ENCODE measurements around the gene KLF14. TPM values are rescaled to one million over a fixed set of nuclear protein-coding genes. Genes with fewer than 3 reads are reported as not detected.

The KLF14 gene
- total RNA-seq, 1 experiment from 2014 or later: not detected

- intact Hi-C loops (cut with micrococcal nuclease; ENCODE audit: unreplicated experiment): loop anchor here (5.0 kb wide), 1 partner anchor 99 kb away; no protein-coding TSS in a partner anchor
- Mint-ChIP-seq H3K36me3 (ENCODE audit: insufficient read depth, unreplicated experiment) (no peaks in the 10 kb centered on the region), H3K27ac (ENCODE audit: unreplicated experiment) (no peak overlapping the region), H3K4me3 (ENCODE audit: unreplicated experiment) (peak overlapping the region; percentile 72), H3K4me1 (ENCODE audit: low read depth, unreplicated experiment) (no peaks in the 10 kb centered on the region), H3K9me3 (ENCODE audit: unreplicated experiment) (no peaks in the 10 kb centered on the region), H3K27me3 (ENCODE audit: insufficient read depth, unreplicated experiment) (peaks cover 28% of the 10 kb centered on the region)
- no peaks in the 10 kb centered on the region for H3K36me3 ChIP-seq (ENCODE audit: control insufficient read depth, insufficient read depth, low read length)
- ChIA-PET CTCF (interaction anchor here (0.6 to 1.1 kb wide), 3 partner anchors 8 to 25 kb away, joined by 3 to 17 read pairs (median 3); no protein-coding TSS in a partner anchor), POLR2A (interaction anchor here (0.6 kb wide), 1 partner anchor 24 kb away, joined by 4 read pairs; no protein-coding TSS in a partner anchor)
- H3K27me3 ChIP-seq (replicated peaks; ENCODE audit: control insufficient read depth, insufficient read depth, low read length): 0 out of 2 replicates have a peak, but pooled peaks cover 2% of the 10 kb centered on the region
- BruUV-seq (replicated peaks): no TSS peak
- no peaks in the 10 kb centered on the region for H3K9me3 ChIP-seq
- peaks cover 5% of the 10 kb centered on the region; the same call in 1 of the 2 replicates for H3K4me1 ChIP-seq
- H3K4me3 ChIP-seq (ENCODE audit: low read depth, low read length): peak overlapping the region; percentile 71
- DNase-seq: peak; percentile 55 to 65
- peak in 1 of 2 experiments; percentile 25 for TF ChIP-seq CTCF (IDR thresholded peaks at IDR 0.05; ENCODE audit: insufficient read depth in 1 of 2, low read depth in 1 of 2, low read length in 1 of 2, severe bottlenecking in 1 of 2, unreplicated experiment in 1 of 2)
Measured at GRCh38 chr7:130732980-130733930, 752 bp downstream of the KLF14 start.

GRCh38 chr7:130723784-130724183 is 10.2 kb downstream of the KLF14 start:
- DNase-seq: no peak
- ChIA-PET CTCF (interaction anchor here (0.5 to 1.7 kb wide), 3 partner anchors 35 to 654 kb away, joined by 3 to 5 read pairs (median 4); partner anchors contain the start of gene KLHDC10), POLR2A (no interaction called here)
- H3K27me3 Mint-ChIP-seq (ENCODE audit: insufficient read depth, unreplicated experiment): peaks cover 12% of the 10 kb centered on the region
- intact Hi-C loops (cut with micrococcal nuclease; ENCODE audit: unreplicated experiment): loop anchor here (2.0 to 5.0 kb wide), 3 partner anchors 236 to 661 kb away; no protein-coding TSS in a partner anchor
- no peak overlapping the region for H3K27ac Mint-ChIP-seq (ENCODE audit: unreplicated experiment)
- H3K36me3 Mint-ChIP-seq (ENCODE audit: insufficient read depth, unreplicated experiment): no peaks in the 10 kb centered on the region
- no TSS peak for BruUV-seq (replicated peaks)
- Histone ChIP-seq H3K27me3 (replicated peaks; ENCODE audit: control insufficient read depth, insufficient read depth, low read length) (no peaks in the 10 kb centered on the region; the same call in 1 of the 2 replicates), H3K4me3 (ENCODE audit: low read depth, low read length) (no peak overlapping the region), H3K9me3 (no peaks in the 10 kb centered on the region), H3K4me1 (no peaks in the 10 kb centered on the region), H3K36me3 (ENCODE audit: control insufficient read depth, insufficient read depth, low read length) (no peaks in the 10 kb centered on the region)
- no peak overlapping the region for H3K4me3 Mint-ChIP-seq (ENCODE audit: unreplicated experiment)
- no peak for TF ChIP-seq CTCF (IDR thresholded peaks at IDR 0.05; ENCODE audit: insufficient read depth in 1 of 2, low read depth in 1 of 2, low read length in 1 of 2, severe bottlenecking in 1 of 2, unreplicated experiment in 1 of 2)
- H3K4me1 Mint-ChIP-seq (ENCODE audit: low read depth, unreplicated experiment): no peaks in the 10 kb centered on the region
- H3K9me3 Mint-ChIP-seq (ENCODE audit: unreplicated experiment): no peaks in the 10 kb centered on the region

- Histone ChIP-seq H3K4me1 (no peaks in the 10 kb centered on the region), H3K27me3 (replicated peaks; ENCODE audit: control insufficient read depth, insufficient read depth, low read length) (no peaks in the 10 kb centered on the region; the same call in 1 of the 2 replicates), H3K9me3 (no peaks in the 10 kb centered on the region), H3K4me3 (ENCODE audit: low read depth, low read length) (no peak overlapping the region), H3K36me3 (ENCODE audit: control insufficient read depth, insufficient read depth, low read length) (no peaks in the 10 kb centered on the region)
- intact Hi-C loops (cut with micrococcal nuclease; ENCODE audit: unreplicated experiment): loop anchor here (1.0 to 5.0 kb wide), 4 partner anchors 234 to 659 kb away; no protein-coding TSS in a partner anchor
- H3K27me3 Mint-ChIP-seq (ENCODE audit: insufficient read depth, unreplicated experiment): no peaks in the 10 kb centered on the region
- DNase-seq: peak; percentile 77 to 79
- CTCF ChIA-PET: interaction anchor here (0.5 to 1.0 kb wide), 4 partner anchors 235 to 650 kb away, joined by 3 to 4 read pairs (median 4); no protein-coding TSS in a partner anchor
- H3K27ac Mint-ChIP-seq (ENCODE audit: unreplicated experiment): no peak overlapping the region
- H3K4me1 Mint-ChIP-seq (ENCODE audit: low read depth, unreplicated experiment): no peaks in the 10 kb centered on the region
- H3K9me3 Mint-ChIP-seq (ENCODE audit: unreplicated experiment): no peaks in the 10 kb centered on the region
- BruUV-seq (replicated peaks): no TSS peak
- TF ChIP-seq CTCF (IDR thresholded peaks at IDR 0.05; ENCODE audit: insufficient read depth in 1 of 2, low read depth in 1 of 2, low read length in 1 of 2, severe bottlenecking in 1 of 2, unreplicated experiment in 1 of 2): peak; percentile 67 to 81
- no peaks in the 10 kb centered on the region for H3K36me3 Mint-ChIP-seq (ENCODE audit: insufficient read depth, unreplicated experiment)
- POLR2A ChIA-PET: no interaction called here
- H3K4me3 Mint-ChIP-seq (ENCODE audit: unreplicated experiment): no peak overlapping the region
Measured at GRCh38 chr7:130721486-130722277, 12.3 kb downstream of the KLF14 start.

All from Caco-2 (cell line).